ENCODE results near the gene RAD52.

Gene RAD52

GRCh38 chr12:865614-866013 lies 83.9 kb downstream of the RAD52 start:
- no peak for FAIRE-seq

- FAIRE-seq: peak; percentile 11
Measured at GRCh38 chr12:863285-863684, 86.2 kb downstream of the RAD52 start.

GRCh38 chr12:862303-862911 lies 87.1 kb downstream of the RAD52 start:
- FAIRE-seq: no peak

All from G401.6 (cell line).